Activated naive CD8-positive, alpha-beta T cell treated with anti-CD3 and anti-CD28 coated beads, Interleukin-2, amount 10 ng/mL, durations not matched to agents 7 days and 5 days (primary cell): ENCODE data around the gene CDH4. TPM values are rescaled to one million over a fixed set of nuclear protein-coding genes. Genes with fewer than 3 reads are reported as not detected.

Experiments
- ATAC-seq: fragments of 150-1000 bp; cut with Tn5 transposase; one replicate; pipeline ENCODE4 v1.10.0; 2021; ENCODE audit warnings: low read depth, moderate library complexity
- POLR2A ChIA-PET: fragments of 350-600 bp; sonication (Branson Sonifier 250); formaldehyde crosslinking; loops from one replicate; lab custom pipeline; 2021; ENCODE audit warnings: antibody characterized with exemption; lab: Charles Lee
- DNase-seq: peaks from one replicate; pipeline ENCODE4 v3.0.0; 2021
- H3K27ac Mint-ChIP-seq: one replicate; pipeline ENCODE4 v1.8.0; 2022; ENCODE audit warnings: mild to moderate bottlenecking, mixed read lengths
- H3K27me3 Mint-ChIP-seq: one replicate; pipeline ENCODE4 v1.8.0; 2022; ENCODE audit warnings: mild to moderate bottlenecking, moderate library complexity, mixed read lengths
- H3K36me3 Mint-ChIP-seq: one replicate; pipeline ENCODE4 v1.8.0; 2021; ENCODE audit warnings: mild to moderate bottlenecking, mixed read lengths
- H3K4me1 Mint-ChIP-seq: one replicate; pipeline ENCODE4 v1.8.0; 2021; ENCODE audit warnings: mixed read lengths
- H3K4me3 Mint-ChIP-seq: one replicate; pipeline ENCODE4 v1.8.0; 2022; ENCODE audit warnings: mild to moderate bottlenecking, moderate library complexity, mixed read lengths
- H3K9me3 Mint-ChIP-seq: one replicate; pipeline ENCODE4 v1.8.0; 2021; ENCODE audit warnings: mixed read lengths
- total RNA-seq, 2 experiments: library from RNA; stranded (reverse); gene quantifications; one replicate each; pipeline ENCODE4 v1.2.3, GENCODE V29; 2021

Gene CDH4
- total RNA-seq, 2 experiments from 2014 or later: 0.14 to 0.20 TPM

DNA sequence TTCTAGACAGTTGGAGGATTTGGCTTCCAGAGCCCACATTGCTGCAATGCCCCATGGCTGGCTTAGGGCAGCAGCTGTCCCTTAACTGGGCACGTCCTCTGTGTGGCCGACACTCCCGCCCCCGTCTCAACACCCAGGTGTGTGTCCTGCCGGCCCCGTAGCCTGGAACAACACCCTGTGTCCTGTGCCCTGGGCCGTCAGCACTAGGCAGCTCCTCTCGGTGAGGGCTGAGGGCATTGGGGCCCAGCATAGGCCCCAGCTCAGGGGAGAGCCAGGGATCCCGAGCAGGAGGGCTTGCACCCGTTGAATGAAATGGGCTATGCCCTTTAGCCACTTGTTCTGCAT, 121.0 kb downstream of the CDH4 start:
- ATAC-seq (no peak), DNase-seq (no peak)
- POLR2A ChIA-PET: no interaction called here
- Mint-ChIP-seq H3K9me3 (no peaks in the 10 kb centered on the region), H3K4me3 (no peak overlapping the region), H3K27ac (no peak overlapping the region), H3K36me3 (no peaks in the 10 kb centered on the region), H3K27me3 (no peaks in the 10 kb centered on the region), H3K4me1 (no peaks in the 10 kb centered on the region)

DNA sequence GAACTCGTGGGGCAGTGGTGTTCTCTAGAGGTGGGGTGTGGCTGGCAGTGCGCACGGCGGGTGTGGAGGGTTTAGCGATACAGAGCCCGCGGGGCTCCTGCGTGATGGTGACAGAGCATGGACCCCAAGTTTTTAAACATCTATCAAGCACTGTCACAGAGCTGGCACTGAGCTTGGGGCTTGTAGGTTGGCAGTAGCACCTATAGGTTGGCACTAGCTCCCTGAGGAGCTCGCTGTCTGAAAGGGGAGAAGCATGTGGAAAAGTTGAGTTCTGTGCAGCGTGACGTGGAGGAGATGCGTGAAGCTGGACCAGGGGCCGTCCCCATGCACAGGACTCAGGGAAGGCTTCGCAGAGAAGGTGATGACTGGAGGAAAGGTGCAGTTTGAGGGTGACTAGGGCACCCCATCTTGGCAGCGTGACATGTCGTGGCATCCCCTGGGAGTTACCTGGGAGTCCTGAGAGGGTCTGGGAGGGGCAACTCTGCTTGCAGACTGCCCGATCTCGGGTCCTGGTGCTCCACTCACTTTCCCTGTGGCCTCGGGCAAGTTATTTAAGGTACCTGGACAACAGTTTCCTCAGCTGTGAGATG, 122.0 kb downstream of the CDH4 start:
- no peaks in the 10 kb centered on the region for H3K9me3 Mint-ChIP-seq
- no peaks in the 10 kb centered on the region for H3K27me3 Mint-ChIP-seq
- no peaks in the 10 kb centered on the region for H3K36me3 Mint-ChIP-seq
- no peak overlapping the region for H3K27ac Mint-ChIP-seq
- ATAC-seq: no peak
- POLR2A ChIA-PET: no interaction called here
- DNase-seq: no peak
- H3K4me1 Mint-ChIP-seq: no peaks in the 10 kb centered on the region
- H3K4me3 Mint-ChIP-seq: no peak overlapping the region

DNA sequence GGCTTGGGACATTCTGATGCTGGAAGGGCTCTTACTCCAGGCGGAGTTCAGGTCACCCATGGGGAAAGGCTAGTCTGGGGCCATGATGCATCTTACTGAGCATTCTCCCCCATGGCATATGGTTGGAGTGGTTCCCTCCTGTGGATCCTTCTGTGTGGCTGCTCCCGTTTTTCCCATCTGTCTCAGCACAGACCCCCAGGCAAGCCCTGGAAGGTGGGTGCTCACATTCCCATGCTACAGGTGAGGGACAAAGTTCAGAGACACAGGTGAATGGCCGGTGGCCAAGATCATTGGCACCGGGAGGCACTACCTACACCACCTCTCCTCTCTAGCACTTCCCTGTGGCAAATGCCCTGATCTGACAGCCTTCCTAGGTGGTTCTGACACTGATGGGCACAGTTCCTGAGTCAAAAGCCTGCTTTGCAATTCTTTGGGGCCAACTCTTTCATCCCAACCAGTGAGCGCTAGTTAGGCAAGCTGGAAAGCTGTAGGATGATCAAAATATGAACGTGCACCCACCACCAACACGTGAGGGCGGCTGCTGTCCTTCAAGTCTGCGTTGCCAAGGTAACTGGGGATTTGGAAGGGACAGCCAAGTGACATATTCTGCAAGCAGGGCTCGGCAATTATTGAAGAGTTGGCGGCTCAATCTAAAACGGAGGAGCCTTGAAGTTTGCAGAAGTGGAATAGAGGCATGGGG, 124.6 kb downstream of the CDH4 start:
- POLR2A ChIA-PET: no interaction called here
- H3K4me3 Mint-ChIP-seq: no peak overlapping the region
- ATAC-seq (no peak), DNase-seq (no peak)
- H3K9me3 Mint-ChIP-seq: no peaks in the 10 kb centered on the region
- no peak overlapping the region for H3K27ac Mint-ChIP-seq
- H3K4me1 Mint-ChIP-seq: no peaks in the 10 kb centered on the region
- H3K36me3 Mint-ChIP-seq: no peaks in the 10 kb centered on the region
- H3K27me3 Mint-ChIP-seq: no peaks in the 10 kb centered on the region

DNA sequence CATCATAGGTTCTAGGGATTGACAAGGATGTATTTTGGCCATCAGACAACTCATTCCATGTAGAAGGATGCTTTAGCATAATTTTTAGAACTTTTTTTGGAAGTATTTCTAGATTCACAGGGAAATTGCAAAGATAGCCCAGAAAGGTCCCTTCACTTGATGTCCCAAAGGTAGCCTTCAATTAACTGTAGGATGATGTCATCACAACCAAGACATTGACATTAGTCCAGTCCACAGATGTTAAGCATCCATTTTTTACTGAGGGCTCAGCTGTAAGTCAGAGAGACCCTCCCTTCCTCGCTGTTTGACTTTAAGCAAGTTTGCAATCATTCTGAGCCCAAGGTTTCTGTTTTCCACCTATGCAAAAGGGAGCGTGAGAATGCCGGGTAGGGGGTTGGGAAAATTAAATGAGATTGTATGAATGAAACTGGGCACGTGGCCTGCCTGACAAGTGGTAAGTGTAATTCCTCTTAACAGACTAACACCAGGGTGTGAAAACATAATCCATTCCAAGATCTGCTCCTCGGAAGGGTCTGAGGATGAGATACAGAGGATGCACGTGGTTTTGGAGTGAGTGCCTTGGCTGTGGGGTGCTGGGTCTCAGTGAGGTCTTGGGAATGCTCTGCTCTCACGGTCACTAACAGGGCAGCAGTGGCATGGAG, 126.8 kb downstream of the CDH4 start:
- POLR2A ChIA-PET: no interaction called here

DNA sequence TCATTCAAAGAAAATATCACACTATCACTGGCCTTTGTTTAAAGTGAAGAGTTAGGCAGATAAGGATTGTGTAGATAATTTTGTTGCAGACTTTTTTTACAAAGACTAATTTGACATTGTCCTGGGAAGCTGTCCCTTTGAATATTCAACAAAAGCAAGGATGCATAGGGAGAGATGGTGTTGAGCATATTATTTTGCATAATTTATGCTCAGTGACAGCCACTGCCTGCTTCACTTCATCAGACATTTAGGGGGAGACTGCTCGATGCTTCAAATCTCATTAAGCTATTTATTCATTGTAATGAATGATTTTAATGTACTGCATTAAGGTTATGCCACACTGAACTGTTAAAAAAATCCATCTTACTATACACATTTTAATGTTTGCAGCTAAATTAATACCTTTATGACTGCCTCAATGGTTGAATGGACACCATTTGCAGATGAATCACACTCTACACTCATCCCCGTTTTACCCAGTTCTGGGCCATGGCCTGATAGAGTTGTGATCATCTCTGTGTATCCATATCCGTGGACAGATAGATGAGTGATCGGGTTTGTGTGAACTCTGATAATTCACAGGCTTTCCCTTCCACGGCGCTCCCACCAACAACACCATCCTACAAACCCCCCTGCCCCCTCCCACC, 128.0 kb downstream of the CDH4 start:
- Mint-ChIP-seq H3K4me3 (no peak overlapping the region), H3K36me3 (no peaks in the 10 kb centered on the region), H3K27me3 (no peaks in the 10 kb centered on the region), H3K9me3 (peaks cover 2% of the 10 kb centered on the region), H3K4me1 (no peaks in the 10 kb centered on the region), H3K27ac (no peak overlapping the region)
- ATAC-seq (no peak), DNase-seq (no peak)
- POLR2A ChIA-PET: no interaction called here

More for the DNA sequence above, 126.8 kb downstream of the CDH4 start:
- Mint-ChIP-seq H3K27ac (no peak overlapping the region), H3K4me1 (no peaks in the 10 kb centered on the region), H3K27me3 (no peaks in the 10 kb centered on the region), H3K9me3 (peaks cover 2% of the 10 kb centered on the region), H3K4me3 (no peak overlapping the region), H3K36me3 (no peaks in the 10 kb centered on the region)
- DNase-seq: no peak
- no peak for ATAC-seq

DNA sequence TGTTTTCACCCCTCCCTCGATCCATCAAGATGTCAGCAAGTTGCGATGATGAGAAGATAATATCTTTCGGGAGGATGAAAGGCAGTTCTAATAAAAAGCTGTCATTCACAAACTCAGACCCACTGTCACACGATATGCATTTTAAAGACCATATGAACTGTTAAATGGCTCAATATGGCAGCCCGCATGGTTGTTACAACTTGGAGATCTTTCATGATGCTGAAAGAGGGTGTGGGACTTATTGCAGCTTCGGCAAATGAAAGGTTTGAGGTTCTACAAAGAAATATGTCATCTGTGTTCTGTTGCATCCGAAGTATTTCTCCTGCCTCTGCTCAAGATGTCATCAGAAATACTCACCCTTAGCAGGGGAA, 128.5 kb downstream of the CDH4 start:
- DNase-seq (no peak), ATAC-seq (no peak)
- Mint-ChIP-seq H3K9me3 (peaks cover 2% of the 10 kb centered on the region), H3K4me1 (no peaks in the 10 kb centered on the region), H3K36me3 (no peaks in the 10 kb centered on the region), H3K4me3 (no peak overlapping the region), H3K27me3 (no peaks in the 10 kb centered on the region), H3K27ac (no peak overlapping the region)
- POLR2A ChIA-PET: no interaction called here

DNA sequence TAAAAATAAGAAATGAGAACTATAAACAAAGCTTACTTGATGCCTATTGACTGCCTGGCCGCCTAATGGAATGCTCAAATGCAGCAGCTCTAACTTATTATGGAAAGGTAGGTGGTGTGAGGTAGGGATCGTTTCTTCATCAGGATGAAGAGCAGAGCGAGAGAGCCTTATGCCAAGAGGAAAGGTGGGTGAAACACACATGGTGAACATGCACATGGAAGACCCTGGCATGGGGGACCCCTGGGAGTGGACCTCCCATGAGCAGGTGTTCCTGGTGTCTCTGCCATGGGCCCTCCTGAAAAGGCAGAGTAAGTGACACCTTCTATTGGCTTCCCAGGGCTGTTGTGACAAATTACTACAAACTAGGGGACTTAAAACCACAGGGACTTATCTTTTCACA, 130.1 kb downstream of the CDH4 start:
- ATAC-seq (no peak), DNase-seq (no peak)
- Mint-ChIP-seq H3K4me1 (no peaks in the 10 kb centered on the region), H3K27me3 (no peaks in the 10 kb centered on the region), H3K9me3 (peaks cover 2% of the 10 kb centered on the region), H3K27ac (no peak overlapping the region), H3K36me3 (no peaks in the 10 kb centered on the region), H3K4me3 (no peak overlapping the region)
- POLR2A ChIA-PET: no interaction called here

DNA sequence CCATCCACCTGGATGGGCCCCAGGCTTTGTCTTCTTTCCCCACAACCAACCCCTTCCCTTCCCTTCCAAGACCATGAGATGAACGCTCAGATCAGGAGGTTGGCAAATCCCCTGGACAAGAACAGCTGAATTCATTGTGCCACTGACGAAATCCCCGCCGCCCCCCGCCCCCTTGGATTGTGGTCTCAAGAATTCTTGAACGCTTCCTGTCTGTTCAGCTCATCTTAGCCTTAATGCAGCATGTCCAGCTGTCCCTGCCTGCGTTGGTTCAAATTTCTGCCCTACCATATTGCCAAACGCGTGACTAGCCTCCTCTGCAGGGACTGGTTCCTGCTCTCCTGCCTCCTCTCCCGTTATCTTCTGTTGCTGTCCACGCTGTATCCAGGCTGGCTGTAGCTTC, 133.2 kb downstream of the CDH4 start:
- Mint-ChIP-seq H3K36me3 (no peaks in the 10 kb centered on the region), H3K4me3 (peak overlapping the region; percentile 29), H3K27ac (no peak overlapping the region), H3K27me3 (peaks cover 1% of the 10 kb centered on the region), H3K9me3 (peaks cover 8% of the 10 kb centered on the region), H3K4me1 (no peaks in the 10 kb centered on the region)
- no peak for DNase-seq
- POLR2A ChIA-PET: no interaction called here
- no peak for ATAC-seq

DNA sequence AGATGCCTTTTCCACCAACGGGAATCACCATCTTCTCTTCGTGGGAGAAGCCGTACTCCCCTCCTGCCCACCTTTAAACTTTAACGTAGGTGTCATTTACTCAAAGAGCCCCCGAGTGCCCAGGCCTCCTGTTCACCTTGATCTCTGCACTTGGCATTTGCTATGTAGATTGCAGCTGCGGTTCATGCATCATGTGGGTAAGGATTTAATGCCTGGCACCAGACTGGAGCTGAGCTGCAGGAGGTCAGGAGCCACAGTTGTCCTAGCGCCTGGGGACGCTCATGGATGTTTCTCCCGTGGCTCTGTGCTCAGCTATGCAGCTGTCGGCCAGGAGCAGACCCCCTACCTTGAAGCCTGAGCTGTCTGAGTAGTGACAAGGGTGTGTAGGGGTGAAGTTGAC, 133.7 kb downstream of the CDH4 start:
- H3K36me3 Mint-ChIP-seq: no peaks in the 10 kb centered on the region
- H3K9me3 Mint-ChIP-seq: peaks cover 8% of the 10 kb centered on the region
- POLR2A ChIA-PET: no interaction called here
- H3K27me3 Mint-ChIP-seq: peaks cover 1% of the 10 kb centered on the region
- H3K27ac Mint-ChIP-seq: no peak overlapping the region
- ATAC-seq (no peak), DNase-seq (no peak)
- H3K4me1 Mint-ChIP-seq: no peaks in the 10 kb centered on the region
- H3K4me3 Mint-ChIP-seq: peak overlapping the region; percentile 29

DNA sequence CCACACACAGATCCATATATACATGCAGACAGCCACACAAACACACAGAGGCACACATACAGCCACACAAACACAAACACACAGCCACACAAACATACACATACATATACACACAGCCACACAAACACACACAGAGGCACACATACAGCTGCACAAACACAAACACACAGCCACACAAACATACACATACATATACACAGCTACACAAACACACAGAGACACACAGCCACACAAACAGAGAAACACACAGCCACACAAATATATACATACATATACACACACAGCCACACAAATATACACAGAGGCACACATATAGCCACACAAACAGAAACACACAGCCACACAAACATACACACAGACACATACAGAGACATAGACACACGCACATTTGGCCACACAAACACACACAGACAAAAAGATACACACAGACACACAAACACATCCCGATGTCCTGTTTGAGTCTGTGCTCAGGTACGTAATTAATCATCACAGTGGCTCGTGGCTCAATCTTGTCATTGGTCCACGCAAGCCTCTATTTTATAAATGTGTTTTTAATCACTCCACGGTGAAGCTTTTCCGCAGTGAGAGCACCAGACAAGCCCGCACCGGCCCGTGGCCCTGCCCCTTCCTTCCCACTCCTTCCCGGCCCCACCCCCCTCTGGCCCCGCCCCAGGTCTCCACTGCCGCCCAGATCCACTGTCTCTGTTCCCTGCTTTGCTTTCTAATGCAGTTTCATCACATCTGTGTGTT, 135.3 kb downstream of the CDH4 start:
- peaks cover 1% of the 10 kb centered on the region for H3K27me3 Mint-ChIP-seq
- no peak overlapping the region for H3K27ac Mint-ChIP-seq
- no peaks in the 10 kb centered on the region for H3K4me1 Mint-ChIP-seq
- DNase-seq (no peak), ATAC-seq (no peak)
- POLR2A ChIA-PET: no interaction called here
- peaks cover 8% of the 10 kb centered on the region for H3K9me3 Mint-ChIP-seq
- H3K4me3 Mint-ChIP-seq: peak overlapping the region; percentile 19
- no peaks in the 10 kb centered on the region for H3K36me3 Mint-ChIP-seq

DNA sequence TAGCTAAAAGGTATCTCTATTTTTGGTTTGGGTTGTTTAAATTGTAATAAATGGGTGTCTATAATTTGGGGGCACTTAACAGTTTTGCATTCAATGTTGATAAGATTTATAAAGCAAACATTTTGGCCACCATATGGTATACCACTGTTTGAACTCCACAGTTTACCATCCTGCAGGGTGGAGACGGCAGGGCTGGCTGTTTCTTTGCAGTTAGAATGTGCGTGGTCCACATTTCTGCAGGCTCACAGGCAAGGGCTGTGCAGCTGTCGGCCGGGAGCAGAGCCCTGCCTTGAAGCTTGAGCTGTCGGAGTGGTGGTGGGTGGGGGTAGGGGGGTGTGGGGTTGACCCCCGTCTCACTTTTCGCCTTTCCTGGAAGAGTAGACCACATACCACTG, 135.9 kb downstream of the CDH4 start:
- no peaks in the 10 kb centered on the region for H3K36me3 Mint-ChIP-seq
- peaks cover 8% of the 10 kb centered on the region for H3K9me3 Mint-ChIP-seq
- POLR2A ChIA-PET: no interaction called here
- DNase-seq: no peak
- peak overlapping the region; percentile 19 for H3K4me3 Mint-ChIP-seq
- no peak overlapping the region for H3K27ac Mint-ChIP-seq
- no peaks in the 10 kb centered on the region for H3K4me1 Mint-ChIP-seq
- no peak for ATAC-seq
- H3K27me3 Mint-ChIP-seq: peaks cover 1% of the 10 kb centered on the region

DNA sequence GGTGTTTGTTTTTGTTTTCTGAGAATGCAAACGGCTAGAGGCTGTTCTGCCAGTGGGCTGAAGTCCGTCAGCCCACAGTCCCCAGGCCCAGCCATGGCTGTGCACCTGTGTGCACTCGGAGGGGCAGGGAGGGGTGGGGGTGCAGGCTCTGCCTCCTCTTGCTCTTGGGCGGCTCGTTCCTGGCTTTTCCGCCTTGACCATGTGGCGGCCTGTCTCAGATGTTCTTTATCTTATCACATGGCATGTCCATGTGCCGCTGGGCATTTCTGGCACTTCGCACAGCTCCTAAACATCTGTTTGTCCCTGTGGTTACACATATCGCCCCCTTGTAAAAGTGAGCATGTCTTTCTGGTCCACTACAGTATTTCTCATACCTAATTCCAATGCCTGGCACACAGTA, 137.0 kb downstream of the CDH4 start:
- ATAC-seq (no peak), DNase-seq (no peak)
- H3K9me3 Mint-ChIP-seq: peaks cover 8% of the 10 kb centered on the region
- POLR2A ChIA-PET: no interaction called here
- no peaks in the 10 kb centered on the region for H3K36me3 Mint-ChIP-seq
- no peak overlapping the region for H3K27ac Mint-ChIP-seq
- H3K4me3 Mint-ChIP-seq: no peak overlapping the region
- H3K4me1 Mint-ChIP-seq: no peaks in the 10 kb centered on the region
- peaks cover 1% of the 10 kb centered on the region for H3K27me3 Mint-ChIP-seq

DNA sequence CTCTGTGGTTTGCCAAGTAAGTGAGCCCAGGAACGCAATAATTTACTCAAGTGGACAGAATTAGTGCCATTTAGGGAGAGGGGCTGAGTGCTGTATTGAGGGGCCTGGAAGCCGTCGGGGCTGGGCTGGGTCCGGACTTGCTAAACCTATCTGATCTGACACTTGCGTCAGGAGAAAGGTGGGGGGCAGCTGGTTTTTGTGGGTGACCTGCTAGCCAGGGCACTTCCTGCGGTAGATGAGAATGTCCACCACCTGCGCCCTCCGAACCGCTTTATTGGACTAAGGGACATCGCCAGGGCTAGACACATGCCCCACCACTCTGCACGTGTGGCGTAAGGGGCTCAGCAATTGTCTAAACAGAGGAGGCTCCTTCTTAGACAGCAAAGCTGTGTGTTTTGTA, 139.1 kb downstream of the CDH4 start:
- Mint-ChIP-seq H3K9me3 (peaks cover 8% of the 10 kb centered on the region), H3K4me1 (no peaks in the 10 kb centered on the region), H3K4me3 (no peak overlapping the region), H3K36me3 (no peaks in the 10 kb centered on the region), H3K27me3 (peaks cover 1% of the 10 kb centered on the region), H3K27ac (no peak overlapping the region)
- DNase-seq (no peak), ATAC-seq (no peak)
- POLR2A ChIA-PET: no interaction called here
